ELF-1 (cell line): ENCODE measurements around the gene ADCY1.
A peak's percentile ranks its signal among the peaks of the same experiment; 100 is the strongest.

Source experiments
- DNase-seq: peaks from one replicate; pipeline ENCODE4 v3.0.0-alpha.2; 2016; ENCODE audit warnings: low read depth, low spot score

Gene ADCY1

GRCh38 chr7:45576249-45576929, 2.2 kb downstream of the ADCY1 start:
- no peak for DNase-seq

GRCh38 chr7:45578022-45578421, 3.9 kb downstream of the ADCY1 start:
- no peak for DNase-seq

GRCh38 chr7:45578467-45578866, 4.3 kb downstream of the ADCY1 start:
- no peak for DNase-seq

- DNase-seq = no peak
These were observed 5.2 kb downstream of the ADCY1 start for GRCh38 chr7:45579391-45579801.

GRCh38 chr7:45580053-45580872, 6.1 kb downstream of the ADCY1 start:
- DNase-seq = no peak

GRCh38 chr7:45581271-45581780, 7.2 kb downstream of the ADCY1 start:
- DNase-seq = no peak

- no peak for DNase-seq
These were observed 8.1 kb downstream of the ADCY1 start for GRCh38 chr7:45582136-45582749.

- DNase-seq = peak; percentile 65
These were observed 8.7 kb downstream of the ADCY1 start for GRCh38 chr7:45582868-45583277.

GRCh38 chr7:45583296-45583695, 9.1 kb downstream of the ADCY1 start:
- no peak for DNase-seq

GRCh38 chr7:45584261-45585210, 10.4 kb downstream of the ADCY1 start:
- no peak for DNase-seq

GRCh38 chr7:45585628-45586027, 11.5 kb downstream of the ADCY1 start:
- DNase-seq = no peak

- no peak for DNase-seq
These were observed 12.7 kb downstream of the ADCY1 start for GRCh38 chr7:45586542-45587520.

GRCh38 chr7:45588466-45588865, 14.3 kb downstream of the ADCY1 start:
- no peak for DNase-seq

GRCh38 chr7:45589061-45589460, 14.9 kb downstream of the ADCY1 start:
- DNase-seq = no peak

- DNase-seq = no peak
These were observed 15.9 kb downstream of the ADCY1 start for GRCh38 chr7:45589915-45590678.

- no peak for DNase-seq
These were observed 16.5 kb downstream of the ADCY1 start for GRCh38 chr7:45590679-45591057.

GRCh38 chr7:45591101-45591906, 17.1 kb downstream of the ADCY1 start:
- DNase-seq = no peak

GRCh38 chr7:45592230-45592991, 18.2 kb downstream of the ADCY1 start:
- DNase-seq = no peak
